ENCODE data around the gene ENDOD1. TPM values are rescaled to one million over a fixed set of nuclear protein-coding genes. Genes with fewer than 3 reads are reported as not detected.
A peak's percentile ranks its signal among the peaks of the same experiment; 100 is the strongest.
"Not testable (repeated sequence)": the region's sequence is repeated elsewhere in the genome, so short reads cannot be mapped to it uniquely, and the experiment has no call there.

ENDOD1 gene
- total RNA-seq, 2 donors from 2014 or later = 16.1 to 20.5 TPM

DNA sequence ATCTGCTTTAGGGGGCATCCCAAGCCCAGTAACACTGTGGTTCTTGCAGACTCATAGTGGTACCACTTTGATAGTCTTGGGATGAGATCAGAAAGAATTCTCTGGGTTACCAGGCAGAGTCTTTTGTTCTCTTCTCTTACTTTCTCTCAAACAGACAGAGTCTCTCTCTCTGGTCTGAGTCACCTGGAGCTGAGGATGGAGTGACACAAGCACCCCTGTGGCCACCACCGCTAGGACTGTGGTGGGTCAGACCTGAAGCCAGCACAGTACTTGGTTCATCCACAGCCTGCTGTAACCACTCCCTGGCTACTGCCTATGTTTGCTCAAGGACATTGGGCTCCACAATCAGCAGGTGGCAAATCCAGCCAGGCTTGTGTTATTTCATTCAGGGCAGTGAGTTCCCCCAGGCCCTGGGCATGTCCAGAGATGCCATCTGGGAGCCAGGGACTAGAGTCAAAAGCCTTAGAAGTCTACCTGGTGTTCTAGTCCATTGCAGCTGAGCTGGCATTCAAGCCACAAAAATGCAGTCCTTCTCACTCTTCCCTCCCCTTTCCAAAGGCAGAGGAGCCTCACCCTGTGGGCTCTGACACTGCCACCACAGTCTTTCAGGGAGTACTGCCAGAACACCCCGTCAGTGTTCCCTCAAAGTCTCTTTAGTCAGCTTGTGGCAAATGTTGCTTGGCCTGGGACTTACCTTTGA lies 29.9 kb downstream of the ENDOD1 start:
- H3K27ac Mint-ChIP-seq = peak overlapping the region; percentile 31
- peaks cover 17% of the 10 kb centered on the region for H3K4me1 Mint-ChIP-seq (ENCODE audit: low read depth)
- no peaks in the 10 kb centered on the region for H3K27me3 Mint-ChIP-seq (ENCODE audit: low read depth)
- peak; percentile 76 to 95 for ATAC-seq (replicated peaks in 1 of 2)
- peak; percentile 18 to 19 for DNase-seq
- H3K9me3 Mint-ChIP-seq = peaks cover 1 to 4% of the 10 kb centered on the region in 2 donors
- H3K36me3 Mint-ChIP-seq (ENCODE audit: insufficient read depth in 2 of 2) = peaks cover 4 to 10% of the 10 kb centered on the region in 2 donors
- H3K4me3 Mint-ChIP-seq = no peak overlapping the region

- H3K36me3 Mint-ChIP-seq (ENCODE audit: insufficient read depth in 2 of 2) = peaks cover 4 to 10% of the 10 kb centered on the region in 2 donors
- H3K27ac Mint-ChIP-seq = no peak overlapping the region
- no peak for DNase-seq
- peaks cover 17% of the 10 kb centered on the region for H3K4me1 Mint-ChIP-seq (ENCODE audit: low read depth)
- no peak for ATAC-seq (replicated peaks in 1 of 2)
- H3K27me3 Mint-ChIP-seq (ENCODE audit: low read depth) = no peaks in the 10 kb centered on the region
- peaks cover 1 to 4% of the 10 kb centered on the region in 2 donors for H3K9me3 Mint-ChIP-seq
- no peak overlapping the region for H3K4me3 Mint-ChIP-seq
These were observed 32.1 kb downstream of the ENDOD1 start for GRCh38 chr11:95121698-95122097.

DNA sequence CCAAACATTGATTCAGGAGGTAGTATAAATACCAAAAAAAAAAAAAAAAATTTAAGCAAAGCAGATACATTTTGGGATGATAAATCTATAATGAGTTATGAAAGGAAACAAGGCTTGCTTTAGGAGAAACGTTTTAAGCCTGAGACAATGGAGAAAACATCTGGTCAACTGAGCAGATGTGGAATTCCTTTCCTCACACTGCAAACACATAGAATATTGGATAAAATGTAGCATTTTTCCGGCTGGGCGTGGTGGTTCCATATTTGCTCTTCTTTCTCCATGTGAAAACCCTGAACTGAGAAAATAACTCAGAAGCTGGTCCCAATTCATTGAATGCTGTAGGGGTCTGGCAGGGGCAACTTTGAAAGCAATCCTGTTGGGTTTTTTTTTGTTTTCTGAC lies 33.9 kb downstream of the ENDOD1 start:
- DNase-seq (no peak), ATAC-seq (replicated peaks in 1 of 2) (no peak)
- Mint-ChIP-seq H3K4me1 (ENCODE audit: low read depth) (peaks cover 21% of the 10 kb centered on the region), H3K4me3 (no peak overlapping the region), H3K27ac (no peak overlapping the region), H3K36me3 (ENCODE audit: insufficient read depth in 2 of 2) (peaks cover 4 to 6% of the 10 kb centered on the region in 2 donors), H3K27me3 (ENCODE audit: low read depth) (no peaks in the 10 kb centered on the region), H3K9me3 (no peaks in the 10 kb centered on the region)

GRCh38 chr11:95128602-95129001 lies 39.0 kb downstream of the ENDOD1 start:
- Mint-ChIP-seq H3K4me3 (no peak overlapping the region), H3K27me3 (ENCODE audit: low read depth) (no peaks in the 10 kb centered on the region), H3K36me3 (ENCODE audit: insufficient read depth in 2 of 2) (peaks cover 0 to 2% of the 10 kb centered on the region in 2 donors), H3K27ac (no peak overlapping the region), H3K4me1 (ENCODE audit: low read depth) (peaks cover 8% of the 10 kb centered on the region), H3K9me3 (no peaks in the 10 kb centered on the region)
- no peak for DNase-seq
- peak; percentile 18 to 52 for ATAC-seq (replicated peaks in 1 of 2)

DNA sequence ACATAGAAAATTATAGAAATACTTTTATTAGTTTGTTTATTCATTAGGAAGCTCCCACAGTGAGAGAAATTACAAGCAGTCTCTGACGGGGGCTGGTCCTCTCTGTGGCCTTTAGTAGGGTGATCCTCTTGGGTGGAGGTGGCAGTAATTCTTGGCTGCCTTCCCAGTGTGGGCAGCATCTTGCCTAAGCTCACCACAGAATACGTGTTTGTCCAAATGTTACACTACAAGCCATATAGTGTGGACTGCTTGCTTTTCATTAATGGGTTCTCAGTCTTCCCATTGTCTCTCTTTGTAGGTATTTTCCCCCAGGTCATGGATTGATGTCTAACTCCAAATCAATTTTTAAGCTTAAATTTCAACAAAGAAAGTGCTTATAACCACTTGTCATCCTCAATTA lies 43.3 kb downstream of the ENDOD1 start:
- Mint-ChIP-seq H3K36me3 (ENCODE audit: insufficient read depth in 2 of 2) (peaks cover 0 to 2% of the 10 kb centered on the region in 2 donors), H3K27ac (no peak overlapping the region), H3K27me3 (ENCODE audit: low read depth) (peaks cover 6% of the 10 kb centered on the region), H3K4me1 (ENCODE audit: low read depth) (peaks cover 19% of the 10 kb centered on the region), H3K4me3 (no peak overlapping the region), H3K9me3 (no peaks in the 10 kb centered on the region)
- DNase-seq (no peak), ATAC-seq (replicated peaks in 1 of 2) (no peak)

GRCh38 chr11:95134491-95134890 lies 44.8 kb downstream of the ENDOD1 start:
- Mint-ChIP-seq H3K27ac (no peak overlapping the region), H3K36me3 (ENCODE audit: insufficient read depth in 2 of 2) (no peaks in the 10 kb centered on the region), H3K9me3 (no peaks in the 10 kb centered on the region), H3K27me3 (ENCODE audit: low read depth) (peaks cover 6% of the 10 kb centered on the region), H3K4me1 (ENCODE audit: low read depth) (peaks cover 16% of the 10 kb centered on the region), H3K4me3 (no peak overlapping the region)
- DNase-seq (no peak), ATAC-seq (replicated peaks in 1 of 2) (peak in 1 of 2 donors; percentile 69)

DNA sequence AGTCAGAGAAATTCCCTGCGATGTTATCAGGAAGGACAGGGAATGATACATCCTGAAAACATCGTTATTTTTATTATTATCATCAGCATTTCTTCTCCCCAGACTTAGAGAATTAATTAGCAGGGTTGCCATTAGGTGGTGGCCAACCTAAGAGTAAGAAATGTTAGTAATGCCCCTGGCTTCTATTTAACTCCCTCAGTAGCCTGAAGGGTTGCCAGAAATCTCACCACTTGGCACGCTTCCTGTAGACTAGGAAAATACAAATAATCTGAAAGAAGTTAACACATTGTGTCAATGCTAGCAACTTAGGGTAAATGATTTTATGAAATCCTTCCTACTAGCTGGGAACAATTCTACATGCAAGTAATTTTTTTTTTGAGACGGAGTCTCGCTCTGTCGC lies 45.5 kb downstream of the ENDOD1 start:
- DNase-seq = no peak
- Mint-ChIP-seq H3K27me3 (ENCODE audit: low read depth) (peaks cover 6% of the 10 kb centered on the region), H3K4me1 (ENCODE audit: low read depth) (peaks cover 16% of the 10 kb centered on the region), H3K27ac (no peak overlapping the region), H3K36me3 (ENCODE audit: insufficient read depth in 2 of 2) (no peaks in the 10 kb centered on the region), H3K9me3 (no peaks in the 10 kb centered on the region), H3K4me3 (no peak overlapping the region)
- ATAC-seq (replicated peaks in 1 of 2) = no peak

DNA sequence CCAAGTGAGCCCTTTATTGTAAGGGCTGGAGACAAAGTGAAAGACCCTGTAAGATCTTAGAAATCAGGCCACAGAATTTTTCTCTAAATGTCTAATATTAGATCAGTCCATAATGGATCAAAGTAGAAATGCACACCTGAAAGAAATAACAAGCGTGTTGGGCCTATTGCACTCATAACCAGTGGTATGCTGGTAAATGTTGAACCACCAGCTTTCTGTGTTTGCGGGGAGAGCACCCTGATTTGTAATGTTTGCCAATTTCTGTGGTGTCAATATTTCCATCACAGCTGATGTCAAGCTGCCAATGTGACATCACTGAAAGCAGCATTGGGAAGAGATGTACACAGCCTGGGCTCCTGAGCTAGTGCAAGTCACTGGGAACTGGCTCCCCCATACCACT lies 46.2 kb downstream of the ENDOD1 start:
- Mint-ChIP-seq H3K4me1 (ENCODE audit: low read depth) (peaks cover 16% of the 10 kb centered on the region), H3K4me3 (no peak overlapping the region), H3K9me3 (no peaks in the 10 kb centered on the region), H3K27me3 (ENCODE audit: low read depth) (peaks cover 6% of the 10 kb centered on the region), H3K36me3 (ENCODE audit: insufficient read depth in 2 of 2) (no peaks in the 10 kb centered on the region), H3K27ac (no peak overlapping the region)
- peak; percentile 24 to 41 for ATAC-seq (replicated peaks in 1 of 2)
- no peak for DNase-seq

- H3K4me1 Mint-ChIP-seq (ENCODE audit: low read depth) = peaks cover 16% of the 10 kb centered on the region
- H3K4me3 Mint-ChIP-seq; H3K36me3 Mint-ChIP-seq (ENCODE audit: insufficient read depth in 2 of 2); H3K27me3 Mint-ChIP-seq (ENCODE audit: low read depth); ATAC-seq (replicated peaks in 1 of 2); H3K27ac Mint-ChIP-seq; H3K9me3 Mint-ChIP-seq; DNase-seq: not testable (repeated sequence)
These were observed 47.1 kb downstream of the ENDOD1 start for GRCh38 chr11:95136747-95137146.

GRCh38 chr11:95137299-95137698 lies 47.7 kb downstream of the ENDOD1 start:
- Mint-ChIP-seq H3K4me3 (no peak overlapping the region), H3K36me3 (ENCODE audit: insufficient read depth in 2 of 2) (no peaks in the 10 kb centered on the region), H3K27ac (no peak overlapping the region), H3K27me3 (ENCODE audit: low read depth) (peaks cover 9% of the 10 kb centered on the region), H3K4me1 (ENCODE audit: low read depth) (peaks cover 16% of the 10 kb centered on the region), H3K9me3 (no peaks in the 10 kb centered on the region)
- ATAC-seq (replicated peaks in 1 of 2) (no peak), DNase-seq (no peak)

GRCh38 chr11:95138448-95138847 lies 48.8 kb downstream of the ENDOD1 start:
- Mint-ChIP-seq H3K36me3 (ENCODE audit: insufficient read depth in 2 of 2) (no peaks in the 10 kb centered on the region), H3K27me3 (ENCODE audit: low read depth) (peaks cover 17% of the 10 kb centered on the region), H3K4me1 (ENCODE audit: low read depth) (peaks cover 16% of the 10 kb centered on the region), H3K9me3 (no peaks in the 10 kb centered on the region), H3K4me3 (no peak overlapping the region), H3K27ac (peak overlapping the region; percentile 27)
- ATAC-seq (replicated peaks in 1 of 2) = peak; percentile 40 to 62
- DNase-seq = no peak

GRCh38 chr11:95140397-95141033 lies 50.9 kb downstream of the ENDOD1 start:
- H3K36me3 Mint-ChIP-seq (ENCODE audit: insufficient read depth in 2 of 2) = no peaks in the 10 kb centered on the region
- DNase-seq = no peak
- H3K4me3 Mint-ChIP-seq = no peak overlapping the region
- ATAC-seq (replicated peaks in 1 of 2) = no peak
- H3K9me3 Mint-ChIP-seq = no peaks in the 10 kb centered on the region
- peaks cover 25% of the 10 kb centered on the region for H3K4me1 Mint-ChIP-seq (ENCODE audit: low read depth)
- H3K27me3 Mint-ChIP-seq (ENCODE audit: low read depth) = peaks cover 32% of the 10 kb centered on the region
- no peak overlapping the region for H3K27ac Mint-ChIP-seq

GRCh38 chr11:95142431-95142830 lies 52.8 kb downstream of the ENDOD1 start:
- Mint-ChIP-seq H3K4me3 (no peak overlapping the region), H3K9me3 (no peaks in the 10 kb centered on the region), H3K36me3 (ENCODE audit: insufficient read depth in 2 of 2) (no peaks in the 10 kb centered on the region), H3K27me3 (ENCODE audit: low read depth) (peaks cover 31% of the 10 kb centered on the region), H3K4me1 (ENCODE audit: low read depth) (peaks cover 24% of the 10 kb centered on the region), H3K27ac (no peak overlapping the region)
- ATAC-seq (replicated peaks in 1 of 2) (no peak), DNase-seq (no peak)

All from activated T-cell treated with anti-CD3 and anti-CD28 coated beads, Interleukin-2, amount 50 U/mL, for 72 hours (primary cell).